Cardiac fibroblast (primary cell): Measurements from ENCODE around the gene NDOR1.

Experiments
- DNase-seq, 2 donors: peaks; one replicate each; pipeline versions ENCODE4 v3.0.0 to v3.0.0-alpha.2; 2010; ENCODE audit warnings: low read depth in 2 of 2
- H3K4me3 ChIP-seq, 2 donors: replicated peaks in 1 of 2; 1 replicate in 1 of 2; 2 replicates in 1 of 2; pipeline ENCODE4 v1.5.1; 2011; ENCODE audit warnings: low read depth in 2 of 2, low read length in 2 of 2, mild to moderate bottlenecking in 2 of 2, moderate library complexity in 1 of 2
- CTCF ChIP-seq: IDR thresholded peaks from one replicate; pipeline ENCODE4 v1.5.1; 2011; ENCODE audit warnings: low read depth, mild to moderate bottlenecking, low read length, inconsistent platforms

Gene NDOR1

GRCh38 chr9:137199411-137200121 is 5.9 kb upstream of the NDOR1 start:
- DNase-seq, result peak in 1 of 2 donors; percentile 48
- peak; percentile 9 for TF ChIP-seq CTCF
- H3K4me3 ChIP-seq, result peak overlapping the region; percentile 44 to 49

- no peak for TF ChIP-seq CTCF
- peak; percentile 99 for DNase-seq
- peak within 1 kb of the TSS; percentile 53 to 76 for H3K4me3 ChIP-seq
Observed at GRCh38 chr9:137200311-137201204, 4.9 kb upstream of the NDOR1 start, which contains the start of gene TPRN. TSS of gene TPRN (minus strand) at chr9:137200741. CDS start at chr9:137200711, 30 bp downstream.

GRCh38 chr9:137201205-137201868 is 4.2 kb upstream of the NDOR1 start:
- H3K4me3 ChIP-seq, result peak overlapping the region; percentile 53 to 76

DNA sequence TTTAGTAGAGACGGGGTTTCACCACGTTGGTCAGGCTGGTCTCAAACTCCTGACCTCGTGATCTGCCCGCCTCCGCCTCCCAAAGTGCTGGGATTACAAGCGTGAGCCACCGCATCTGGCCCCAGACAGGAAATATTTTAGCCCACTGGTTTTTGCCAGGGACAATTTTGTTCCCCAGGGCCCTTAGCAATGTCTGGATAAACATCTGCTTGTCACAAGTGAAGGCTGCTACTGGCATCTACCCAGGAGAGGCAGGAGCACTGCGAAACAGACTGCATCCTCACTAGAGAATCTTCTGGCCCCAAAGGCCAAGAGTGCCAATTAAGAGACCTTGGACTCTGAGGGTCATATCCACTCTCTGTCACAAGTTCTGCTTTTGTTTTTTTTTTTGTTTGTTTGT is 2.5 kb upstream of the NDOR1 start:
- no peak for TF ChIP-seq CTCF
- DNase-seq, result no peak
- H3K4me3 ChIP-seq, result no peak overlapping the region

More at GRCh38 chr9:137201205-137201868, 4.2 kb upstream of the NDOR1 start:
- TF ChIP-seq CTCF, result no peak
- no peak for DNase-seq

- H3K4me3 ChIP-seq, result peak overlapping the region; percentile 84 to 94
- no peak for DNase-seq
- no peak for TF ChIP-seq CTCF
Observed at GRCh38 chr9:137204731-137205125, 772 bp upstream of the NDOR1 start.

DNA sequence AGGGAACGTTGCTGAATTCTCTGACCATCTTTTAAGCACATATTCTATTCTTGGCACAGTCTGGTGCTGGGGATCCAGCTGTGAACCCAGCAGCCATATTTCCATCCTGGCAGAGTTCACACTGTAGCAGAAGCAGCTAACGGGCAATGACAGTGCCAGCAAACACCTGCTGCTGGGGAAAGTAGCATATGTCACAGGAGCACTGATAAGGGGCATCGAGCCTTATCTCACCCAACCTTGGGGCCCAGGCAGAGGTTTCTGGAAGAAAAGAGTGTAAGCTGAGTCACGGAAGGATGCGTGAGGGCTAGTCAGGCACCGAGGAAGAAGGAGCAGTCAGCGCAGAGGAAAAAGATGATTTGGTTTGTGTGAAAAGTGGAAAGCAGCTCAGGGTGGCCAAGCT is 1.1 kb downstream of the NDOR1 start:
- DNase-seq, result no peak
- TF ChIP-seq CTCF, result no peak
- H3K4me3 ChIP-seq, result peak overlapping the region; percentile 84 to 94
